Tibial nerve (tissue), 4 donors: ENCODE measurements around the gene SMIM3.
"Not testable (repeated sequence)": the region's sequence is repeated elsewhere in the genome, so short reads cannot be mapped to it uniquely, and the experiment has no call there.

ENCODE experiments used
- CTCF ChIP-seq, 5 experiments: fragments of 200-600 bp in 3 of 5; fragments of 450-650 bp in 2 of 5; sonication (generic) in 3 of 5; IDR thresholded peaks; one replicate each; pipeline ENCODE4 v1.5.1; 2016 to 2019; ENCODE audit warnings: antibody characterized with exemption in 5 of 5, mild to moderate bottlenecking in 3 of 5, moderate library complexity in 2 of 5
- EP300 ChIP-seq, 2 donors: sonication (generic); formaldehyde crosslinking; IDR thresholded peaks; one replicate each; pipeline ENCODE4 v1.6.1; 2017; ENCODE audit warnings: antibody characterized with exemption in 2 of 2, mild to moderate bottlenecking in 1 of 2
- POLR2A ChIP-seq, 2 donors: fragments of 450-650 bp; IDR thresholded peaks; one replicate each; pipeline ENCODE4 v1.6.1; 2017; ENCODE audit warnings: antibody characterized with exemption in 2 of 2, mild to moderate bottlenecking in 2 of 2, moderate library complexity in 2 of 2

DNA sequence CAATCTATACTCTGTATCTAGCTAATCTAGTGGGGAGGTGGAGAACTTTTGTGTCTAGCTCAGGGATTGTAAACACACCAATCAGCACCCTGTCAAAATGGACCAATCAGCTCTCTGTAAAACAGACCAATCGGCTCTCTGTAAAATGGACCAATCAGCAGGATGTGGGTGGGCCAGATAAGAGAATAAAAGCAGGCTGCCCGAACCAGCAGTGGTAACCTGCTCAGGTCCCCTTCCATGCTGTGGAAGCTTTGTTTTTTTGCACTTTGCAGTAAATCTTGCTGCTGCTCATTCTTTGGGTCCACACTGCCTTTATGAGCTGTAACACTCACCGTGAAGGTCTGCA lies 67.7 kb downstream of the SMIM3 start, which contains the start of gene IRGM:
- TF ChIP-seq CTCF, POLR2A, EP300 (IDR thresholded peaks at IDR 0.05): not testable (repeated sequence)
